ENCODE results near the gene BTBD16.

Gene BTBD16
- total RNA-seq: 0 to 2.9 (median 0) reads per million in 17 experiments

DNA sequence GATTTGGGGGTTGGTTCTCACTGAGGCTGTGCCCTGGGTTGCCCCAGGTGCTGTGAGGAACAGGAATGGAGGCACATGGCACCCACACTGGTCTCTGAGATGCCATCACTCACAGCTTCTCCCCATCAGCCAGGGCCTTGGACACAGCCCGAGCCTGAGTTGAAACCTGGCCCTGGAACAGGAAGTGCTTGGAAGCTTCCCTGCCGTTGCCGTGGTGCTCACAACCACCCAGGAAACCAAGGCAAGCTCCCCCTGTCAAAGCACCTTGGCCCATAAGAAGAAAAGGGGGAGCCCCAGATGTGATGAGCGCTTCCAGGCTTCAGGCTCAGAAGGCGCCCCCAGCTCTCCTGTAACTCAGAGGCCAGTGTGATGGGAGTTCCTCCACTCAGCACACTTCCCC, at the start of gene BTBD16:
Gene BTBD16, plus strand, starts transcription at position 221 of the 400 bp plus-strand sequence. CDS start 3,786 bp downstream, outside the sequence.
- no peak for DNase-seq

DNA sequence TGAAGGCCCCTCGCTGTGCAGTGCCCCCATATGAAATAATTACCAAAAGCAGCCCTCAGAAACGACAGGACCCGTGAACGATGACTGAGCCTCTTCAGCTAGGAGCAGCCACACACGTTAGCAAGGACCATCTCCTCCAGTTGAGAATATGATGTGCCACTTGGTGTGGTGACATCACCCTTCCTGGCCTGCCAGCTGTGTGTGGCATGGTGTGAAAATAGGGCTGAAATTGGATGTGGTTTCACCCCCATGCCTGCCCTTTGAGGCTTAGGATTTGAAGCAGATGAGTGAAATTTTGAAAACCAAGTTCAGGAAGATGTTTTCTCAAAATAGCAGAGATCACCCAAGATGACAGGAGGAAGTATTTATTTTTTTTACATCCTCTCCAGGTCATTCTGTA, 49.1 kb upstream of the BTBD16 start:
- no peak for DNase-seq

DNA sequence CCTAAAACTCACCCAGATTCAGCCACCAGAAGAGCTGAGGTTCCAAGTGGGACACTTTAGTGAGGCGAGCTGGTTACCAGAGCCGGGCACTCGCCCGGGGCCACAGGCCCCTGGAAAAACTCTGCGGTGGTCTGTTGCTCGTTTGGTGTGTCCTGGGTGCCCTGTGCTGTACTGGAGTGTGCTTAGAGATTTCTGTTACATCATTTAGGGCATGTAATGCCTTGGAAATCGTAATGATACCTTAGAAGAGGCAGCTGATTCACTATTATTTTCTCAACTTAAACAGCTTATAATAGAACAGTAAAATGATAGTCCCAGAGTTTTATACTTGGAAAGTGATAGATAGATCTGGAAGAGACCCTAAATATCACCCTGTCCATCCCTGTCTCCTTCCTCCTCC, 48.5 kb upstream of the BTBD16 start:
- DNase-seq: no peak

DNA sequence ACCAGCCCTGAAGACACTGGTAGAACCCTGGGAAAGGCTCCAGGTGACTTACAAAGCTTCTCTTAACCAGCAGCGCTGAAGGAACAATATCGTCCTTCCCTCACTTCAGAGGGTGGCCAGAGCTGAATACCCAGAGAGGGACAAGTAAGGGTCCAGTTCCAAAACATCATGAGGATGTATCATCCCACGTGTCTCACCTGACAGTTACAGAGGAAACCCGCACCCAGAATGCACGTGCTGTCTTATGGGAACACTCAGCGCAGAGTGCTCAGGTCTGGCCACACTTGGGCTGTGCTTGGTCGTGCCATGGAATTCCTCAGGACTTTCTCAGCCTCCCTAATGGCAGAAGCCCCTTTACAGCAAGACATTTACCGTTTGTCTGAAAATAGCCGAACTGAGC, 46.9 kb upstream of the BTBD16 start:
- DNase-seq: no peak

DNA sequence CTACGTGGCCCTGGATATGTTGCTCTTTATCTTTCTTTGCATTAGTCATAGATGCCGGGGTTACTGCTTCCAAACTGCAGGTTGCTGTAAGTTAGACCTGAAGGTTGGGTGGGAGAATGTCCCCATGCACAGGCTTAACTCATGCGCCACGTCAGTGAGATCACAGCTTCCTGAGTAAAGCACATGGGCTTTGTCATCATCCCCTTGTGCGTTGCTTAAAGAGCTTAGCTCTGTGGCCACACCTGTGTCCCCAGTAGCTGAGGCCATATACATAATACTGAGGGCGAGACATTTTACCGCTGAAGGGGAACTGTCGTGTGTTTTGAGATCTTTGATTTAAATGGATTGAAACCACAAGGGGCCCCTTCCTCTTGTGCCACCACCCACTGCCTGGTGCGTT, 45.8 kb upstream of the BTBD16 start:
- DNase-seq: peak in 1 of 4 experiments; percentile 9

DNA sequence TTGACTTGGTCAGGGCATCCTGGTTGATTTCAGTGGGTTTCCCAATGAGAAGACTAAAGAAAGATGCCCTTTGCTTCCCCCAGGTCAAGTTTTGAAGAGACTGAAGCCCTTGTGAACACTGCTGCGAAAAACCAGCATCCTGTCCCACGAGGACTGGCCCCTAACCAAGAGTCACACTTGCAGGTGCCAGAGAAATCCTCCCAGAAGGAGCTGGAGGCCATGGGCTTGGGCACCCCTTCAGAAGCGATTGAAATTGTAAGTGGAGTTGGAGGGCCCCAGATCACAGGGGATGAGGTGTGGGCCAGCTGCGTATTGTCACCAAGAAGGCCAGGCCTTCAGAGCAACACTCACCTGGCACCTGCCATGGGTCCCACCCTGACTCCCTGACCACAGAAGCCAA, 43.3 kb upstream of the BTBD16 start:
- DNase-seq: no peak

DNA sequence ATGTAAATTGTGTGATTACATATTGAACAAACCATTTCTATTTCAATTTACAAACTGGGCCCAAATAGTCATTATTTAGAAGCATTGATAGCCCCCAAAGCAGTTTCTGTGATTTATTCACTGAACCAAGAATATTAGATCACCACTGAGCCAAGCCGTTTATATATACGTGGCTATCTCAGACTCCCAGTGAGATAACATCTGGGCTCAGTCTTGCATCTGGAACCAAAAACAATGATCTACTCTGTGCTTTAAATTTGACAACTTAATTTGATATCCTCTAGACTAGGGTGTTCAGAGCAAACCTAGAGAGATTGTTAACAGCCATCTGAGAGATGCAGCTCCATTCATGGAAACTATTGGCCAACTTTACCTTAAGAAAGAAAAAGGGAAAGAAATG, 41.4 kb upstream of the BTBD16 start:
- DNase-seq: no peak

DNA sequence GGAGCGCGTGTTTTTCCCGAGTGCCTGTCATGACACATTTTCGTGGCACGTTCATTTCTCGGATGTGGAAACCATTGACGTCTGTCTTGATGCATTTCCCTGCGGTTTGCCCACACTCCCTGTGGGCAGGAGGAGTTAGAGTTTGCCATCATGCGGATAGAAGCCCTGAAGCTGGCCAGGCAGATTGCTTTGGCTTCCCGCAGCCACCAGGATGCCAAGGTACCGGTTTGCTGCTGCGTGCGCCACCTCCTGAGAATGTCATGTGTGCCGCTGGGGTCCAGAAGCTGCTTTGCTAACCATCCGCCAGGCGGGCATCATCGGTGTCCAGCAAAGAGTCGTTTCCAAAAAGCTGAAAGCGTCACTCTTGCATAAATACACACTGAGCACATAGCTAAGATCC, 40.9 kb upstream of the BTBD16 start:
- no peak for DNase-seq

DNA sequence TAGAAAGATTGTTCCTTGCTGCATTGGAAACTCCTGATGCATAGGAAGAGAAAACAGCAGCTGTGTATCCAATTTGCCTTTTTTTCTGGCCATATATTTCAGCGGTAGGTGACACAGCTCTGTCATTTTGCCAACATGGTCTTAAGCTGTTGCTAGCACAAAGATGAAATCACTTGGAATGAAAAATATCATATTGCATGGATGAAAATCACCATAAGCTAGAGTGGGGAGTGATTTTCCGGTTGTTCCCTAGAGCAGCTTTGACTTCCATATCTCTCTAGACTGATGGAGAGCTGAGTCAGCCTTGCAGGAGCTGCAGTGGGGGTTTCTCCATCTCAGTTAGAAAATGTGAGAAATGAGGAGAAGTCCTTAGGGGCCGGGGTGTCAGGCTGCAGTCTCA, 38.3 kb upstream of the BTBD16 start:
- no peak for DNase-seq

DNA sequence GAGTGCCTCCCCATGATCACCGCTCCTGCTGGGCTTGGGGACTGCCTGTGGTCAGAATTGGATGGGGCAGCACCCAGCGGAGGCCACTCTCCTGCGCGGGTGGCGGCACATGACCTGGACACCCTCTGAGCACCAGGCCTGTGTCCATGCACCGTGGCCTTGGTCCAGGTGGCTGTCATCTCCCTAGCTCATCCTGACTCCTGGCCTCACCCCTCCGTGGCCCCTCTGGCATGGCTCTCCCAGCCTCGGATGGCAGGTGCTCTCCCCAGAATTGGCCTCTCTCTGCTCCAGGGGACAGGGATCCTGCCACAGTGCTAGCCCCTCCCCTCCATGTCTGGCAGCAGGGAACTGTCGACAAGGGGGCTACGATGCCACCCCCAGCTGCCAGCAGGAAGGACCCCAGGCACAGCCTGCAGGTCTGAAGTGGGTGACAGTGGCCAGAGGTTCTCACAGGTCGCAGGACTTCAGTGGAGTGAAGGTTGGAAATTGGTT, 37.2 kb upstream of the BTBD16 start:
- no peak for DNase-seq

DNA sequence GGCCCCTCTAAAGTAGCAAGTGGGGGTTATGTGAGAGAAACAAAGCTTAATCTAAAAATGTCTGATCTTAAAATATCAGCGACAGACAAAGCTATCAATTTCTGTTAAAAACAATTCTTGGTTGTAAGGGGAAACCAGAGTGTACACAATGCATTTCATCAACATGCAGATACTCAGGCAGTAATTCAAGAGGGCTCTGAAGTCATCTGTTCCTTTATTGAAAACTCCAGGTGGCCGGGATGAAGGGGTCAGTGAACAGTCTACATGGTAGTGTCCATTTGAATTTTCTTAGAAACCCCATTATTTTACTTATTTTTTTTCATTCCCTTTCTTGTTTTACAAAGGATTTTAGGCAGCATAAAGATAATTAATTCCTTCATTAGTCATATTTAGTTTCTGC, 36.7 kb upstream of the BTBD16 start:
- DNase-seq: no peak

DNA sequence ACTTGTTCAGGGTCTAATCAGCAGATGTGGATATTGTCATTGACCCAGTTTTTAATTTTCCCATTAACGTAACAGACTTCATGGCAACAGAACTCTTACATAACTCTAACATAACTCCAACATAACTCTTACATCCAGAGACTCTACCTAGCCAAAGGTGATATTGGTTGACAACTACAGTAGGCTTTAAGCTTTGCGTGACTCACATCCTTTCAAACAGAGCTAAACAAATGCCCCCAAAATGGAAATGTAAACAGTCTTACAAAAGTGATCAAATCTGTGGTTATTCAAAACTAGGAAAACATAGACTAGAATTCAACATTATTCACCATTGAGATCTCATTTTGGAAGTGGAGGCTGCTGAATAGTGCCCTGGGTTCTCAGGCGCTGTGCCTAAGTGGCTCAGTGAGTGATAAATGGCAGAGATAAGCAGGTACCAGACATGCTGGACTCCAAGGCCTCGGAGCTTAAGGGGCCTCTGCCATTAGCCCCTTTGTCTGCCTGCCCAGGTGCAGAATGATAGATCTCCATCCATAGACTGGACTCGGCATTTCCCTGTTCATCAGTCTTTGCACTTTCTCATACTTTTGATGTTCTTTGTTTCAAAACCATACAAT, 34.3 kb upstream of the BTBD16 start:
- no peak for DNase-seq

DNA sequence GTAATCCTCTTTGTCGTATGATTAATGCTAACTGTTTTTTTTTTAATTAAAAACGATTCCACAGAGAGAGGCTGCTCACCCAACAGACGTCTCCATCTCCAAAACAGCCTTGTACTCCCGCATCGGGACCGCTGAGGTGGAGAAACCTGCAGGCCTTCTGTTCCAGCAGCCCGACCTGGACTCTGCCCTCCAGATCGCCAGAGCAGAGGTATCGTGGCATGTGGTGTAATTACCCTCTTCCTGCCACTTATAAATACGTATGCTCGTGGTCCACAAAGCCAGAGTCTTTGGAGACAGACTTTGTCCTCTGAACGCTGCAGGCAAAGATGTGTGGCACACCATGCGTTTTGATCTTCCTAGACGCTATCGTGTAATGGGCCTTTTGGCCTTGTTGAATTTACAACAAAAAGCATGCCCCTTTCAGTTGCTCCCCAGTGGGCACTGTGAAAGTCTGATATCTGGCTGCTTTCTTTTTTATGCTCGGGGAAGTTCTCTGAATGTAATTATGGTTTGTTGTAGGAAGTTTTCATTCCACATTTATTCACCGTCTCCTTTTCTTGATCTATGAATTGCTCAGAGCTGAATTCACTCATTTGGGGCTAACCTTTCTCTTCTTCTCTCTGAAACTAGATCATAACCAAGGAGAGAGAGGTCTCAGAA, 33.6 kb upstream of the BTBD16 start:
- no peak for DNase-seq

DNA sequence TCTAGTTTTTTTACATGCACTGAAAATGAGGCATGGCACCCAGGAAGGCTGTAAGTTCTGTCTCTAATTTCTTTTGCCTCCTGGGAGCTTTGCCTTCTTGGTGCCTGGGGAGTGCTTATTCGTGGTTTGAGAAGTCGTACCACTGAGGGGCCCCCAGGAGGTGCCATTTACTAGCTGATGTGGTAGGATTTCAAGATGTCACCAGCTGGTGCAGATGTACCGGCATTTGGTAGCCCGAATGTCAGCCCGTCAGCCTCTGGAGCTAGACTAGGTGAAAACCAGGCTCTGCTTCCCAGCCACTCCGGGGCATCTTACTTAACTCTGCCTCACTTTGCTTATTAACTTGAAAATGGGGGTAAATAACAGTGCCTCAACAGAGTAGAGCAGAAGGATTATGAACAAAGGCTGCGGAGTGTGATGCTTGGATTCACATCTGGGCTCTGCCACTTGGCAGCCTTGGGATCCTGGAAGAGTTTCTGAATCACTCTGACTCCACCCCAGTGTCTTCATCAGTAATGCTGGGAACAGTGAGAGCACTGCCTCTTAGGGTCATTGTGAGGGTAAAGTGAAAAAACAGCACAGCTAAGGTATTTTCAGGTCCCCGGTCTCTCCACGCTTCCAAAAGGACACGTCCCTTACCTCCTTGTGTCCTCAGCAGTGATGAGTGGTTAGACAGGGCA, 31.4 kb upstream of the BTBD16 start:
- no peak for DNase-seq

DNA sequence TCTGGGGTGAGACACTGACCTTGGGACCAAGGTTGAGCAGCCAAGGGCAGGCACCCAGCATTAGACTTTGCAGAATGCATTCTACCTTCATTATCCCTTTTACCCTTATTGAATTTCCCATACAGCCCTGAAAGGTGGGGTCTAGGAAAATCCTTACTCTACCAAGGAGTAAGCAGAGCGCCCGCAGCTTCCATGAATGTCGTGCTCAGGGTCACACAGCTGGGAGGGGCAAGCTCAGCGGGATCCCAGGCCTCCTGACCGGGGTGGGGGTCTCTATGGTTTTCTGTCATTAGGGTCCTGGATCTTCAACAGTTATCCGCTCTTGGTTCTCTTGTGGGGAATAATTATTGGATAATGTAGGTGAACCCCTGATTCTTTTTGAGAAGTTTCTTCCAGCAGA, 30.7 kb upstream of the BTBD16 start:
- DNase-seq: no peak

DNA sequence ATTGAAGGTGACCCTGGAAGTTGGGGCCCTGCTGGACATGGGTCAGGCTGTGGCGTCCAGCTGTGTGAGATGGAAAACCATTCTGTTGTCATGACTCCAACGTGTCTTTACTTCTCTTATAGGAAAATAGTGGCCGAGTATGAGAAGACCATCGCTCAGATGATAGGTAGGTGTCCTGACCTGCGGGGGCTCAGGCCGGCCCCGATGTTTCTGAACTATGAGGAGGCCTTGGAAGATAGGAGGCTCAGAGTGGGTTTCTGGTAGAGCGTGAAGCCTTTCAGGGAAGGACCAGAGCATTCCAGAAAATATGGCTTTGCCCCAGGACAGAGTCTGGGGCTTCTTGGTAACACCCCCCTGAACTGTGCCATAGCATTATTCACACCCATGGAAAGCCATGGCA, 29.3 kb upstream of the BTBD16 start:
- DNase-seq: no peak

DNA sequence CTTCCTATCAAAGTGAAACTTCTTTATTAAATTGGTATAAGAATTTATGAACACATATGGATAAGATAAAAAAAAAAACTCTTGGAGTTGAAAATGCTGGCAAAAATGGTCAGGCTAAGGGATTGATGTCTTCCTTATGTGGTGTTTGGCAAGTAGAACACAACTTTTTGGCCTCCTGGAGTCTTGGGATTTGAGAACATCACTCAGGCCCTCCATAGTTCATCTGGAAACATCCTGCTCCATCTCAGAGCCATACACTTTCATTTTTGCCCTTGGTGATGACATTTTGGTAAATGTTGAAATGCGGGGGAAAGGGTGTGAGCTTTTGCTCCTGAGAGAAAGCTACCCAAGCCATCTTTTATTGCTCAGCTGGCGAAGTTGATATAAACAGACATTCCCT, 27.5 kb upstream of the BTBD16 start:
- DNase-seq: no peak

DNA sequence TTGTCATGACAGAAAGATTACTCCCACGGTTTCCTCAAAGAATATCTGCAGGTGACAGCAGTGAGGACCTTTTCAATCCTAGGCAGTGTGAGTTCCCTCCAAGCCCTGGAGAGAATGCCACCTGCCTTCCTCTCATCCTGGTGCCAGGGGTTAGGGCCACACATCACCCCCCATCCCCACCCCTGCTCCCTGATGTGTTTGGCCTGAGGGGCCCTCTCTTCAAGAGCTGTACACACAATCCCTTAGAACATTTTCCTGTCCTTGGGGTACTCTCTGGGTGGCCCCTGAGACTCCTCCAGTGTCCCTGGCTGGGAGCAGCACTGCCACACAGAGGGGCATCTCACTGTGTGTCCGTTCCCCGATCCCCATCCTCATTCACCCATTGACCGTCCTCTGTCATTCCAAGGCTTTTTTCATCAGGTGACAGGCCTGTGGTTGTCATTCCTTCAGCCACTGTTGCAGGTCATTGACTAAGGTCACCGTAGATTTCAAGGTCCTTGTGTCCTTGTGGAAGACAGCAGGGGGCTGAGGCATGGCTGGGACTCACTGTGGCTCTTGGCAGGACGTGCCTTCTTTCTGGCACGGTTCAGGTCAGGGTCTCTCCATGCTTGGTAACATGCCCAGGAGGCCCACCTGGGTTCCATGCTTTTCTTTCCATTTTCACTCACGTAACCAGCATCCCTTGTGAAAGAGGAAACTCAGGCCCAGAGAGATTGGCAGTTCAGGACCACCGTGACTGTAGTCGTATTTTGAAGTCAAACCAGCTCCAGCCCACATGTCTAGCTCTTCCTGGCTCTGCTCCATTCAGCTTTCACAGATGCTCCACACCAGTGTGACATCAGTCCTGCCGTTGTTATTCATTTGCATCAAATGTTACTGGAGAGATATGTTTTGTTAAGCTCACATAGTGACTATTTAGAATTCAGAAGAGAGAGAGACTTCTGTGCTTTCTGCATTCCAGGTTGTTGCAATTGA, 26.8 kb upstream of the BTBD16 start:
- DNase-seq: no peak

DNA sequence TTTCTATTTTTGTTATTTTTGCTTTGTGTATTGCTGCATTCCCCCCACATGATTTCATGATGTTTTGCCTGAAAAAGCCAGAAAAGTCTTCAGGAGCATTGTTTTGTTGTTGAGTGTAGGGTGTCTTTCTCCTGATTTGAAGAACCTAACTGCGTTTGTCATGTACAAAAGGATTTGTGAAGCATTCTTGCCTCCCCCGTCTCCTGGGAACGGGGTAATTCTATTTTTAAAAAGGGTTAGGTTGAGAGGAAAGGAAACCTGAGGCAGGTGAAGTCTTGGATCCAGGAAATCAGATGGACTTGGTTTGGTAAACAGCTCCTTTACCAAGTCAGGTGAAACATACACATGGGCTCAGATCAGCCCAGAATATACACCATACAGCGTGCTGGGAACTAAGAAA, 26.0 kb upstream of the BTBD16 start:
- DNase-seq: no peak

DNA sequence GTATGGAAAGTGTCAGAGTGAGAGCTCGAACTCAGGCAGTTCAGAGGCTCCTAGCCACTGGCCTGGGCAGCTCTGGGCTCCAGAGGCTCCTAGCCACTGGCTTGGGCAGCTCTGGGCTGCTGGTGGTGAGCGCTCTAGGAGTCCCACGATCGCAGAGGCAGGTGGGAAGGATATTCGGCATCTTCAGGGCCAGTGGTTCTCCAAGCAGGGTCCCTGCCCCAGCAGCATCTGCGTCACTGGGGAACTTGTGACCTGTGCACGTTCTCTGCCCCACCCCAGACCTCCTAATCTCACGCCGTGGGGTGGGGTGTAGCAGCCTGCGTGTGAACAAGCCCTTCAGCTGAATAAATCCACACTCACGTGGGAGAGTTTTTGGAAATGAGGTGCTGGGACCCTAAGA, 25.2 kb upstream of the BTBD16 start:
- no peak for DNase-seq

DNA sequence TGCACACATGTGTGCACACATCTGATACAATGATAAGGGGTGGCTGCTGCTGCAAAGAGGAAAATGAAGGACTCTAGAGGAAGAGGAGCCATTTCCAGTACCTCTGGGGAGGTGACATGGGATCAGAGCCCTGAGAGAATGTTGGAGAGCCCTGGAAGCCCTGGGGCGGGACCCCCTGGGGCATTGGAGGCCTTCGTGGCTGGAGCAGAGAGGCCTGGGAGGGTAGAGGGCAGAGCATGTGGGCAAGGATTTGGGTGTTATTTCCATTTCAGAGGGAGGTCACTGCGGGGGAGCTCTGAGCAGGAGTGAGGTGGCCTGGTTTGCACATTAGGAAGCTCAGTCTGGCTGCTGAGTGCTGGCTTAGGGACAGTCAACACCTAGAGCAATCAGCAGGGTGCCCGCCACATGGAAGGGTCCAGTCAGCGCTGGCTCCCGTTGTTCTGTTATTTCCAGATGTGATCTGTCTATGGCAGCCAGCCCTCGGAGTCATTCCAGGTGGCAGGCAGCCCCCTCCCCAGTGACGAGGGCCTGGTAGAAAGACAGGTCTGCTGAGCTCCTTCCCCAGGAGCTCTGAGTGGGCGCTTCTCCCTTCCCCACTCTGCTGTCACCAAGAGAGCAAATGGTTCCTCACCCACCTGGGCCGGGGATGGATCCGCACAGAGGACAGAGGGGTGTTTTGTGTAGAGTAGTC, 24.1 kb upstream of the BTBD16 start:
- no peak for DNase-seq

Measured in suppressor macrophage (primary cell).